ENCODE measurements around the gene KSR1.
A peak's percentile ranks its signal among the peaks of the same experiment; 100 is the strongest.

KSR1 gene

GRCh38 chr17:27473748-27474609 is 17.7 kb downstream of the KSR1 start:
- Histone ChIP-seq H3K36me3 (ENCODE audit: insufficient read depth) (no peaks in the 10 kb centered on the region), H3K4me1 (ENCODE audit: low read depth, poor library complexity, severe bottlenecking) (peaks cover 7% of the 10 kb centered on the region), H3K27ac (0 out of 2 replicates have a peak overlapping the region, but pooled peaks have one; percentile 20), H3K79me2 (ENCODE audit: insufficient read depth, low read depth) (no peaks in the 10 kb centered on the region), H2AFZ (ENCODE audit: low read depth) (0 out of 2 replicates have a peak overlapping the region, but pooled peaks have one; percentile 22), H3K9ac (no peak overlapping the region), H3K4me2 (no peak overlapping the region), H3K27me3 (ENCODE audit: insufficient read depth, low read depth) (no peaks in the 10 kb centered on the region), H3K4me3 (IDR thresholded peaks at IDR 0.05; ENCODE audit: insufficient read depth, low read depth, low read length) (no peak overlapping the region), H4K20me1 (ENCODE audit: insufficient read depth) (no peaks in the 10 kb centered on the region)
- TF ChIP-seq CTCF (conservative IDR thresholded peaks at IDR 0.05; ENCODE audit: low read depth, low read length): no peak

GRCh38 chr17:27475070-27475673 is 18.9 kb downstream of the KSR1 start:
- H3K36me3 ChIP-seq (ENCODE audit: insufficient read depth): no peaks in the 10 kb centered on the region
- no peak overlapping the region for H2AFZ ChIP-seq (ENCODE audit: low read depth)
- H3K9ac ChIP-seq: no peak overlapping the region
- no peaks in the 10 kb centered on the region for H4K20me1 ChIP-seq (ENCODE audit: insufficient read depth)
- no peak overlapping the region for H3K4me3 ChIP-seq (IDR thresholded peaks at IDR 0.05; ENCODE audit: insufficient read depth, low read depth, low read length)
- H3K27me3 ChIP-seq (ENCODE audit: insufficient read depth, low read depth): no peaks in the 10 kb centered on the region
- no peak for TF ChIP-seq CTCF (conservative IDR thresholded peaks at IDR 0.05; ENCODE audit: low read depth, low read length)
- H3K4me1 ChIP-seq (ENCODE audit: low read depth, poor library complexity, severe bottlenecking): peaks cover 7% of the 10 kb centered on the region
- no peak overlapping the region for H3K27ac ChIP-seq
- no peak overlapping the region for H3K4me2 ChIP-seq
- no peaks in the 10 kb centered on the region for H3K79me2 ChIP-seq (ENCODE audit: insufficient read depth, low read depth)

- Histone ChIP-seq H3K4me1 (ENCODE audit: low read depth, poor library complexity, severe bottlenecking) (peaks cover 4% of the 10 kb centered on the region), H3K4me2 (no peak overlapping the region), H3K27ac (no peak overlapping the region), H2AFZ (ENCODE audit: low read depth) (no peak overlapping the region), H3K36me3 (ENCODE audit: insufficient read depth) (no peaks in the 10 kb centered on the region), H3K27me3 (ENCODE audit: insufficient read depth, low read depth) (no peaks in the 10 kb centered on the region), H3K4me3 (IDR thresholded peaks at IDR 0.05; ENCODE audit: insufficient read depth, low read depth, low read length) (no peak overlapping the region), H3K9ac (no peak overlapping the region), H3K79me2 (ENCODE audit: insufficient read depth, low read depth) (no peaks in the 10 kb centered on the region), H4K20me1 (ENCODE audit: insufficient read depth) (no peaks in the 10 kb centered on the region)
- no peak for TF ChIP-seq CTCF (conservative IDR thresholded peaks at IDR 0.05; ENCODE audit: low read depth, low read length)
Observed at GRCh38 chr17:27475981-27476895, 20.0 kb downstream of the KSR1 start.

- Histone ChIP-seq H3K4me3 (IDR thresholded peaks at IDR 0.05; ENCODE audit: insufficient read depth, low read depth, low read length) (no peak overlapping the region), H2AFZ (ENCODE audit: low read depth) (no peak overlapping the region), H3K36me3 (ENCODE audit: insufficient read depth) (no peaks in the 10 kb centered on the region), H3K27ac (no peak overlapping the region), H3K4me1 (ENCODE audit: low read depth, poor library complexity, severe bottlenecking) (no peaks in the 10 kb centered on the region), H3K27me3 (ENCODE audit: insufficient read depth, low read depth) (no peaks in the 10 kb centered on the region), H3K79me2 (ENCODE audit: insufficient read depth, low read depth) (no peaks in the 10 kb centered on the region), H4K20me1 (ENCODE audit: insufficient read depth) (no peaks in the 10 kb centered on the region), H3K9ac (no peak overlapping the region), H3K4me2 (no peak overlapping the region)
- no peak for TF ChIP-seq CTCF (conservative IDR thresholded peaks at IDR 0.05; ENCODE audit: low read depth, low read length)
Observed at GRCh38 chr17:27477050-27477888, 21.0 kb downstream of the KSR1 start.
